Ovary (tissue), 3 donors: ENCODE measurements around the gene GCNT4.

Source experiments
- CTCF ChIP-seq, 3 donors: fragments of 450-650 bp in 2 of 3; fragments of 200-600 bp in 1 of 3; IDR thresholded peaks; one replicate each; pipeline versions ENCODE4 v1.5.1 to v1.8.0; 2016 to 2022; ENCODE audit warnings: antibody characterized with exemption in 3 of 3, mild to moderate bottlenecking in 1 of 3
- POLR2A ChIP-seq: fragments of 450-650 bp; IDR thresholded peaks from one replicate; pipeline ENCODE4 v1.6.1; 2017; ENCODE audit warnings: antibody characterized with exemption, mild to moderate bottlenecking, moderate library complexity
- donor health status: DM: no; HTN: no; CAD: no.

- TF ChIP-seq POLR2A (no peak), CTCF (IDR thresholded peaks at IDR 0.05) (no peak)
These were observed 5.0 kb downstream of the GCNT4 start for GRCh38 chr5:75047356-75047755.
